HepG2 (cell line): ENCODE data around the gene PPP1R9B. TPM values are rescaled to one million over a fixed set of nuclear protein-coding genes. Genes with fewer than 3 reads are reported as not detected.

ENCODE experiments used
- ARNTL ChIP-seq: sonication (generic); formaldehyde crosslinking; IDR thresholded peaks from 2 replicates; pipeline ENCODE4 v1.4.0; 2020; ENCODE audit warnings: mild to moderate bottlenecking, missing genetic modification reagents
- BCL3 ChIP-seq: sonication (generic); formaldehyde crosslinking; IDR thresholded peaks from 2 replicates; pipeline ENCODE4 v1.5.1; 2020; ENCODE audit warnings: mild to moderate bottlenecking, missing genetic modification reagents, moderate library complexity
- EED ChIP-seq: sonication (generic); formaldehyde crosslinking; IDR thresholded peaks from 2 replicates; pipeline ENCODE4 v1.5.0; 2020; ENCODE audit warnings: mild to moderate bottlenecking, missing genetic modification reagents
- HOXD1 ChIP-seq: sonication (generic); formaldehyde crosslinking; IDR thresholded peaks from 2 replicates; pipeline ENCODE4 v1.5.0; 2020; ENCODE audit warnings: missing genetic modification reagents
- KDM1A ChIP-seq: IDR thresholded peaks from 2 replicates; pipeline ENCODE4 v1.6.1; 2016; ENCODE audit warnings: missing compliant biosample characterization
- KIAA2018 ChIP-seq: sonication (generic); formaldehyde crosslinking; IDR thresholded peaks from 2 replicates; pipeline ENCODE4 v1.5.0; 2020; ENCODE audit warnings: mild to moderate bottlenecking, missing genetic modification reagents, borderline replicate concordance
- KMT2B ChIP-seq: IDR thresholded peaks from 2 replicates; pipeline ENCODE4 v1.6.1; 2016; ENCODE audit warnings: missing genetic modification reagents, missing compliant biosample characterization
- MBNL3 ChIP-seq: fragments of 250-450 bp; sonication (Bioruptor Pico); conservative IDR thresholded peaks from 2 replicates; pipeline ENCODE4 v1.8.0; 2022; ENCODE audit warnings: mild to moderate bottlenecking, inconsistent platforms
- MXD4 ChIP-seq: IDR thresholded peaks from 2 replicates; pipeline ENCODE4 v1.6.1; 2016; ENCODE audit warnings: mild to moderate bottlenecking, missing biosample characterization, missing genetic modification reagents
- PHF20 ChIP-seq: sonication (generic); formaldehyde crosslinking; IDR thresholded peaks from 2 replicates; pipeline ENCODE4 v1.5.0; 2020; ENCODE audit warnings: mild to moderate bottlenecking, missing genetic modification reagents
- RBAK ChIP-seq: sonication (generic); formaldehyde crosslinking; IDR thresholded peaks from 2 replicates; pipeline ENCODE4 v1.5.1; 2020; ENCODE audit warnings: mild to moderate bottlenecking, missing genetic modification reagents
- YY1 ChIP-seq: IDR thresholded peaks from 2 replicates; pipeline ENCODE4 v1.6.1; 2011; ENCODE audit warnings: low read length, low read depth, moderate library complexity, mild to moderate bottlenecking; ENCODE audit not compliant: insufficient read depth, insufficient replicate concordance
- ZMAT5 ChIP-seq: sonication (generic); formaldehyde crosslinking; IDR thresholded peaks from 2 replicates; pipeline ENCODE4 v1.5.0; 2020; ENCODE audit warnings: mild to moderate bottlenecking, low read depth, missing genetic modification reagents, borderline replicate concordance
- ZMYM4 ChIP-seq: sonication (generic); formaldehyde crosslinking; IDR thresholded peaks from 2 replicates; pipeline ENCODE4 v1.8.1; 2023; ENCODE audit warnings: mild to moderate bottlenecking, missing genetic modification reagents
- ZNF468 ChIP-seq: sonication (generic); formaldehyde crosslinking; IDR thresholded peaks from 2 replicates; pipeline ENCODE4 v1.8.0; 2022; ENCODE audit warnings: mild to moderate bottlenecking, moderate library complexity, missing genetic modification reagents
- ZNF660 ChIP-seq: sonication (generic); formaldehyde crosslinking; IDR thresholded peaks from 2 replicates; pipeline ENCODE4 v1.5.1; 2020; ENCODE audit warnings: mild to moderate bottlenecking, low read depth, missing genetic modification reagents, borderline replicate concordance
- ZNF792 ChIP-seq: IDR thresholded peaks from 2 replicates; pipeline ENCODE4 v1.6.1; 2016
- ZNF879 ChIP-seq: sonication (generic); formaldehyde crosslinking; IDR thresholded peaks from 2 replicates; pipeline ENCODE4 v1.8.1; 2023; ENCODE audit warnings: missing genetic modification reagents
- polyA plus RNA-seq, 8 experiments: library from polyadenylated mRNA; depleted of rRNA in 3 of 8; stranded (reverse) in 7 of 8; unstranded in 1 of 8; fragments of >200 nt; fragmentation: Illumina TruSeq in 4 of 8; extraction: Trizol in 4 of 8; gene quantifications; 2 replicates each; pipeline versions ENCODE4 v1.2.1 to v1.2.3, GENCODE V29; 2011 to 2016; ENCODE audit warnings: low read depth in 4 of 8, missing spikeins in 1 of 8, mixed read lengths in 1 of 8; ENCODE audit not compliant: insufficient read depth in 1 of 8
- total RNA-seq, 5 experiments: library from RNA; depleted of rRNA; stranded (reverse); fragments of >200 nt; fragmentation: Illumina TruSeq; extraction: Trizol; gene quantifications; 2 replicates each; pipeline ENCODE4 v1.2.3, GENCODE V29; 2016; ENCODE audit warnings: low read depth in 1 of 5
- TF ChIP-seq, protein P1 (sequence below): sonication (generic); formaldehyde crosslinking; IDR thresholded peaks from 2 replicates; pipeline ENCODE4 v1.8.1; 2022; ENCODE audit warnings: mild to moderate bottlenecking, missing genetic modification reagents

PPP1R9B gene
- total and polyA plus RNA-seq, 2 of the 13 experiments (the other 11 are each of a cell fraction or from before 2014, with no cell fraction given) = 9.4 to 15.8 TPM

- TF ChIP-seq KIAA2018 (CRISPR knock-in tag) = no peak
- TF ChIP-seq KDM1A (CRISPR knock-in tag) = no peak
- TF ChIP-seq BCL3 (CRISPR knock-in tag) = no peak; the same call in 1 of the 2 replicates
- TF ChIP-seq MBNL3 (CRISPR knock-in tag) = no peak
- TF ChIP-seq, protein P1, sequence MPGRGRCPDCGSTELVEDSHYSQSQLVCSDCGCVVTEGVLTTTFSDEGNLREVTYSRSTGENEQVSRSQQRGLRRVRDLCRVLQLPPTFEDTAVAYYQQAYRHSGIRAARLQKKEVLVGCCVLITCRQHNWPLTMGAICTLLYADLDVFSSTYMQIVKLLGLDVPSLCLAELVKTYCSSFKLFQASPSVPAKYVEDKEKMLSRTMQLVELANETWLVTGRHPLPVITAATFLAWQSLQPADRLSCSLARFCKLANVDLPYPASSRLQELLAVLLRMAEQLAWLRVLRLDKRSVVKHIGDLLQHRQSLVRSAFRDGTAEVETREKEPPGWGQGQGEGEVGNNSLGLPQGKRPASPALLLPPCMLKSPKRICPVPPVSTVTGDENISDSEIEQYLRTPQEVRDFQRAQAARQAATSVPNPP (CRISPR knock-in tag) = no peak
- no peak for TF ChIP-seq ARNTL (CRISPR knock-in tag)
- TF ChIP-seq YY1 = no peak
- no peak for TF ChIP-seq ZNF792
- no peak; the same call in 1 of the 2 replicates for TF ChIP-seq KMT2B (CRISPR knock-in tag)
- TF ChIP-seq ZMAT5 (CRISPR knock-in tag) = no peak
- TF ChIP-seq EED (CRISPR knock-in tag) = no peak
- TF ChIP-seq ZNF660 (CRISPR knock-in tag) = no peak
- TF ChIP-seq PHF20 = no peak
- no peak for TF ChIP-seq HOXD1 (CRISPR knock-in tag)
- TF ChIP-seq ZMYM4 (CRISPR knock-in tag) = 0 out of 2 replicates have a peak, but pooled peaks have one; percentile 9
- no peak for TF ChIP-seq ZNF879
- TF ChIP-seq ZNF468 (CRISPR knock-in tag) = no peak
- no peak for TF ChIP-seq MXD4 (CRISPR knock-in tag)
- TF ChIP-seq RBAK (CRISPR knock-in tag) = no peak
Measured at GRCh38 chr17:50148226-50149090, 2.0 kb downstream of the PPP1R9B start (continued).
